Stomach (tissue), 9 donors: ENCODE data around the gene DMXL1. TPM values are rescaled to one million over a fixed set of nuclear protein-coding genes. Genes with fewer than 3 reads are reported as not detected.
"Not testable (repeated sequence)": the region's sequence is repeated elsewhere in the genome, so short reads cannot be mapped to it uniquely, and the experiment has no call there.

ENCODE experiments used
- DNase-seq, 2 donors: peaks; one replicate each; pipeline versions ENCODE4 v3.0.0 to v3.0.0-alpha.2; 2013 to 2019
- H3K27ac ChIP-seq, 5 donors: fragments of 200-600 bp in 4 of 5; sonication (generic) in 4 of 5; one replicate each; pipeline ENCODE4 v1.5.1; 2013 to 2019; ENCODE audit warnings: mild to moderate bottlenecking in 1 of 5, moderate library complexity in 1 of 5
- H3K27me3 ChIP-seq, 3 donors: fragments of 200-600 bp; sonication (generic); one replicate each; pipeline ENCODE4 v1.5.1; 2017 to 2019; ENCODE audit warnings: mixed run types in 1 of 3
- H3K36me3 ChIP-seq, 4 donors: fragments of 200-600 bp; sonication (generic); 1 replicate in 3 of 4; 2 replicates in 1 of 4; pipeline ENCODE4 v1.5.1; 2016 to 2019
- H3K4me1 ChIP-seq, 4 donors: fragments of 200-600 bp; sonication (generic); one replicate each; pipeline ENCODE4 v1.5.1; 2016 to 2019
- H3K4me3 ChIP-seq, 4 donors: fragments of 200-600 bp; sonication (generic) in 3 of 4; one replicate each; pipeline ENCODE4 v1.5.1; 2016 to 2019; ENCODE audit warnings: mild to moderate bottlenecking in 1 of 4
- H3K9me3 ChIP-seq, 4 donors: fragments of 200-600 bp; sonication (generic); one replicate each; pipeline ENCODE4 v1.5.1; 2016 to 2019
- EP300 ChIP-seq: sonication (generic); formaldehyde crosslinking; IDR thresholded peaks from one replicate; pipeline ENCODE4 v1.6.1; 2017; ENCODE audit warnings: antibody characterized with exemption
- POLR2A ChIP-seq, 4 donors: fragments of 450-650 bp; IDR thresholded peaks; one replicate each; pipeline ENCODE4 v1.6.1; 2016; ENCODE audit warnings: antibody characterized with exemption in 4 of 4, control low read depth in 2 of 4, mild to moderate bottlenecking in 1 of 4, moderate library complexity in 1 of 4
- POLR2AphosphoS5 ChIP-seq, 3 donors: sonication (generic); formaldehyde crosslinking; IDR thresholded peaks; one replicate each; pipeline ENCODE4 v1.6.1; 2016; ENCODE audit warnings: antibody characterized with exemption in 3 of 3
- WGBS, 5 donors: extraction: QIAGEN DNeasy Blood & Tissue Kit in 3 of 5; methylation state at CpG; one replicate each; pipeline versions ENCODE4 v1.1.5 to v1.1.7; 2013 to 2018; 5-methylcytosine and 5-hydroxymethylcytosine counted together
- intact Hi-C: fragments of 100-400 bp; cut with DNase I; formaldehyde crosslinking; loops from one replicate; pipeline ENCODE4 v1.15.1; 2023; ENCODE audit warnings: low total_unique reads
- polyA plus RNA-seq, 3 donors: library from polyadenylated mRNA; stranded (reverse); fragments of 200-250 nt; gene quantifications; one replicate each; pipeline ENCODE4 v1.2.3, GENCODE V29; 2013
- total RNA-seq, 5 donors: library from RNA; depleted of rRNA; stranded (reverse); fragments of >200 nt; gene quantifications; one replicate each; pipeline versions ENCODE4 v1.1.0 to v1.2.3, GENCODE V29; 2014 to 2016
- TF ChIP-seq, protein P1 (sequence below), 7 experiments: fragments of 450-650 bp in 4 of 7; fragments of 200-600 bp in 3 of 7; sonication (generic) in 3 of 7; IDR thresholded peaks; one replicate each; pipeline ENCODE4 v1.5.1; 2016 to 2019; ENCODE audit warnings: antibody characterized with exemption in 7 of 7, control low read depth in 2 of 7, mild to moderate bottlenecking in 1 of 7
- donor health status: healthy with polysubstance abuse.
- donor health status: Bipolar disorder and iron deficiency.
- donor health status: healthy.

Gene DMXL1
- total and polyA plus RNA-seq, 8 donors, result 6.0 to 164 (median 86.0) TPM

DNA sequence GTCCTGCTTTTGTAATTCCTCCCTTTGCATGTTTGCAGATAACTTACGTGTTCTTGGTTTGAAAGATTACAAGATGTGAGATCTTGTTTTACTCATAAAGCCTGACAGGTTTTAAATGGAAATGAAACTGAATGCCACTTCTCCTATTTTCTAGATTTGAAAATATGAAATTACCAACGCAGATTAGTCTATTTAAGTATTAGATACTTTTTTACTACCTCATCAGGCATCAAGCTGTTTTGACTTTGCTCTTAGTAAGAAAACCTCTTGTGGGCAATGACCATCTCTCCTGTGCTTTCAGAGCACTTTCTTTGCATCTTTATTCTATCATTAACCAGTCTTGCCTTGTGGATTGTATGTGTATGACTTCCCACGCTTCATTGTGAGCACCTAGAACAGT is 3.5 kb downstream of the DMXL1 start:
- no peaks in the 10 kb centered on the region for H3K27me3 ChIP-seq
- no peak for DNase-seq
- no peak overlapping the region for H3K4me3 ChIP-seq
- 51 to 68% (median 64%) methylated on average over 3 of the region's 3 CpGs for WGBS, 5 donors
- TF ChIP-seq EP300 (no peak), POLR2A (IDR thresholded peaks at IDR 0.05) (no peak)
- peaks cover 30 to 84% (median 72%) of the 10 kb centered on the region in 4 donors for H3K4me1 ChIP-seq
- no peak overlapping the region for H3K27ac ChIP-seq
- no peaks in the 10 kb centered on the region for H3K36me3 ChIP-seq
- H3K9me3 ChIP-seq, result no peaks in the 10 kb centered on the region
- intact Hi-C loops, result no loop called here

DNA sequence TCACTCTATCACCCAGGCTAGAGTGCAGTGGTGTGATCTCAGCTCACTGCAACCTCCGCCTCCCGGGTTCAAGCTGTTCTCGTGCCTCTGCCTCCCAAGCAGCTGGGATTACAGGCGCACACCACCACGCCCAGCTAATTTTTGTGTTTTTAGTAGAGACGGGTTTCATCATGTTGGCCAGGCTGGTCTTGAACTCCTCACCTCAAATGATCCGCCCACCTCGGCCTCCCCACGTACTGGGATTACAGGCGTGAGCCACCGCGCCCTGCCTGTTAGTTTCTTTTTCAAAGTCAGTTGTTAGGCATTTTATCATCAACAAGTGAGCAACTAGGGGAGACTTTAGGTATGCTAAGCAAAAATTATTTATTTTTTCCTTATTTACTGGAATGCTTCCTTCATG is 4.4 kb downstream of the DMXL1 start:
- WGBS, 5 donors, result 93 to 97% (median 95%) methylated on average over 12 of the region's 12 CpGs
- peaks cover 24 to 84% (median 68%) of the 10 kb centered on the region in 4 donors for H3K4me1 ChIP-seq
- H3K27me3 ChIP-seq, intact Hi-C loops, H3K9me3 ChIP-seq, DNase-seq, H3K4me3 ChIP-seq, H3K36me3 ChIP-seq, H3K27ac ChIP-seq: not testable (repeated sequence)

DNA sequence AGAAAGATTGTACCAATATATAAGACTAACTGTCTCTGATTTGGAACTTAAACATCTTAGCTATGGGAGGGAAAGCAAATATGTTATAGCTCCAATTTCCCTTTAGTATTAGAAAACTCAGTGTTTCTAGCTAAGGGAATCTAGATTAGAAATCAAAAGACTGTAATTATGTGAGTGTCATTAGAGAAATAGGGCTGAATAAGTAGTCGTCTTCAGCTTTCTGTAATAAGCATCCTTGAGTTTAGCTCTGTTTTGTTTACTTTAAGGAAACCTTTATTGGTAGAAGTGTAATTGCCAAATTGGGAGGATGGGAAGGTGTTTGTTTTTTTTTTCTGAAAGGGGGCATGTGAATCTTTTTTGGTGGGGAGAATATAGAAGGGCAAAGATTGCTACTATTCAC is 5.2 kb downstream of the DMXL1 start:
- Histone ChIP-seq H3K27me3 (no peaks in the 10 kb centered on the region), H3K27ac (no peak overlapping the region), H3K36me3 (no peaks in the 10 kb centered on the region), H3K9me3 (no peaks in the 10 kb centered on the region), H3K4me3 (no peak overlapping the region), H3K4me1 (peaks cover 24 to 91% (median 72%) of the 10 kb centered on the region in 4 donors)
- WGBS, 5 donors, result 35 to 61% (median 41%) methylated on average over 1 of the region's 1 CpG
- no peak for DNase-seq
- TF ChIP-seq, protein P1, sequence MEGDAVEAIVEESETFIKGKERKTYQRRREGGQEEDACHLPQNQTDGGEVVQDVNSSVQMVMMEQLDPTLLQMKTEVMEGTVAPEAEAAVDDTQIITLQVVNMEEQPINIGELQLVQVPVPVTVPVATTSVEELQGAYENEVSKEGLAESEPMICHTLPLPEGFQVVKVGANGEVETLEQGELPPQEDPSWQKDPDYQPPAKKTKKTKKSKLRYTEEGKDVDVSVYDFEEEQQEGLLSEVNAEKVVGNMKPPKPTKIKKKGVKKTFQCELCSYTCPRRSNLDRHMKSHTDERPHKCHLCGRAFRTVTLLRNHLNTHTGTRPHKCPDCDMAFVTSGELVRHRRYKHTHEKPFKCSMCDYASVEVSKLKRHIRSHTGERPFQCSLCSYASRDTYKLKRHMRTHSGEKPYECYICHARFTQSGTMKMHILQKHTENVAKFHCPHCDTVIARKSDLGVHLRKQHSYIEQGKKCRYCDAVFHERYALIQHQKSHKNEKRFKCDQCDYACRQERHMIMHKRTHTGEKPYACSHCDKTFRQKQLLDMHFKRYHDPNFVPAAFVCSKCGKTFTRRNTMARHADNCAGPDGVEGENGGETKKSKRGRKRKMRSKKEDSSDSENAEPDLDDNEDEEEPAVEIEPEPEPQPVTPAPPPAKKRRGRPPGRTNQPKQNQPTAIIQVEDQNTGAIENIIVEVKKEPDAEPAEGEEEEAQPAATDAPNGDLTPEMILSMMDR (IDR thresholded peaks at IDR 0.05), result no peak
- TF ChIP-seq EP300, result no peak
- TF ChIP-seq POLR2AphosphoS5 (IDR thresholded peaks at IDR 0.05), result no peak
- TF ChIP-seq POLR2A (IDR thresholded peaks at IDR 0.05), result no peak
- intact Hi-C loops, result no loop called here

DNA sequence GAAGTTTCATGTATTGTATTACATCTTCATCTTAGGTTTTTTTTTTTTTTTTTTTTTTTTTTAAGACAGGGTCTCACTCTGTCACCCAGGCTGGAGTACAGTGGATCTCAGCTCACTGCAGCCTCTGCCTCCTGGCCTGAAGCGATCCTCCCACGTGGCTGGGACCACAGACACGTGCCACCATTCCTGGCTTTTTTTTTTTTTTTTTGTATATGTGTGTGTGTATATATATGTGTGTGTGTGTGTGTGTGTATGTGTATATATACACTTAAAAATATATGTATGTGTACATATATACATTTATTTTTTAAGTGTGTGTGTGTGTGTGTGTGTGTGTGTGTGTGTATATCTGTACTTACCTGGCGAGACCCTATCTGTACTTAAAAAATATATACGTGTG is 6.6 kb downstream of the DMXL1 start:
- intact Hi-C loops, result no loop called here
- Histone ChIP-seq H3K27me3 (no peaks in the 10 kb centered on the region), H3K4me1 (peaks cover 21 to 90% (median 64%) of the 10 kb centered on the region in 4 donors), H3K9me3 (no peaks in the 10 kb centered on the region), H3K36me3 (no peaks in the 10 kb centered on the region), H3K4me3 (no peak overlapping the region), H3K27ac (no peak overlapping the region)
- TF ChIP-seq EP300 (no peak), POLR2AphosphoS5 (IDR thresholded peaks at IDR 0.05) (no peak), POLR2A (IDR thresholded peaks at IDR 0.05) (no peak)
- TF ChIP-seq, protein P1 (IDR thresholded peaks at IDR 0.05), result no peak
- WGBS, 5 donors, result 94% methylated on average over 5 of the region's 5 CpGs
- DNase-seq, result no peak

DNA sequence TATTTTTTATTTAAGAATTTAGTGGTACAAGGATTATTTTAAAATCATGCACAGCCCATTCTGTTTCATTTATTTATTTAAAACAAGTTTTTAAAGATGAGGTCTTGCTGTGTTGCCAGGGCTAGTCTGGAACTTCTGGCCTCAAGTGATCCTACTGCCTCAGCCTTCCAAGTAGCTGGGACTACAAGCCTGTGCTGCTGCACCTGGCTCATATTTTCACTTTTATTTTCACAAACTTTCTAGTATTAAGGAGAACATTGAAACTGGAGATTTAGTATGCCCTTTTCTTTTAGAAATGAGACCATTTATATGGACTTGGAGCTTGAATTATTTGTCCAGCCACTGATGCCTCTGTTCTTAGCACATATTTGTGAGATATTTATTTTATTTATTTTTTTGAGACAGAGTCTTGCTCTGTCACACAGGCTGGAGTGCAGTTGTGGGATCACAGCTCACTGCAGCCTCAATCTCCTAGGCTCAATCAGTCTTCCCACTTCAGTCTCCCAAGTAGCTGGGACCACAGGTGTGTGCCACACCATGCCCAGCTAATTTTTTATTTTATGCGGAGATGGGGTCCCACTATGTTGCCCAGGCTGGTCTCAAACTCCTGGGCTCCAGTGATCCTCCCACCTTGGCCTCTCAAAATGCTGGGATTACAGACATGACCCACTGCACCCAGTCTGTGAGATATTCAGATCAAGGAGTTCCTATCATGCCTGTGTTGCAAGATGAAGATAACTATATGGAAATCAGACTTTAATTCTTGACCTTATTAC is 7.4 kb downstream of the DMXL1 start:
- Histone ChIP-seq H3K9me3 (no peaks in the 10 kb centered on the region), H3K36me3 (no peaks in the 10 kb centered on the region), H3K27me3 (no peaks in the 10 kb centered on the region), H3K27ac (no peak overlapping the region), H3K4me3 (no peak overlapping the region), H3K4me1 (peaks cover 13 to 82% (median 55%) of the 10 kb centered on the region in 4 donors)
- no peak for DNase-seq
- no peak for TF ChIP-seq EP300
- TF ChIP-seq, protein P1 (IDR thresholded peaks at IDR 0.05), result no peak
- no peak for TF ChIP-seq POLR2AphosphoS5 (IDR thresholded peaks at IDR 0.05)
- no peak for TF ChIP-seq POLR2A (IDR thresholded peaks at IDR 0.05)
- WGBS, 5 donors, result 82 to 100% (median 94%) methylated on average over 1 of the region's 1 CpG
- intact Hi-C loops, result no loop called here
